Astrocyte of the cerebellum (primary cell): ENCODE measurements around the gene PLPP7.

ENCODE experiments used
- DNase-seq: peaks from one replicate; pipeline ENCODE4 v3.0.0-alpha.2; 2011; ENCODE audit warnings: low read depth
- H3K4me3 ChIP-seq: 2 replicates; pipeline ENCODE4 v1.5.1; 2011; ENCODE audit warnings: mild to moderate bottlenecking, low read depth, low read length, moderate library complexity
- in situ Hi-C: cut with HindIII; loops from 2 replicates; pipeline ENCODE4 v1.10.0; 2017; ENCODE audit warnings: low sequenced_read_pairs
- TF ChIP-seq, protein P1 (sequence below): IDR thresholded peaks from 2 replicates; pipeline ENCODE4 v1.5.1; 2012; ENCODE audit warnings: low read length, low read depth, moderate library complexity, mild to moderate bottlenecking; ENCODE audit errors: missing control alignments

PLPP7 gene

DNA sequence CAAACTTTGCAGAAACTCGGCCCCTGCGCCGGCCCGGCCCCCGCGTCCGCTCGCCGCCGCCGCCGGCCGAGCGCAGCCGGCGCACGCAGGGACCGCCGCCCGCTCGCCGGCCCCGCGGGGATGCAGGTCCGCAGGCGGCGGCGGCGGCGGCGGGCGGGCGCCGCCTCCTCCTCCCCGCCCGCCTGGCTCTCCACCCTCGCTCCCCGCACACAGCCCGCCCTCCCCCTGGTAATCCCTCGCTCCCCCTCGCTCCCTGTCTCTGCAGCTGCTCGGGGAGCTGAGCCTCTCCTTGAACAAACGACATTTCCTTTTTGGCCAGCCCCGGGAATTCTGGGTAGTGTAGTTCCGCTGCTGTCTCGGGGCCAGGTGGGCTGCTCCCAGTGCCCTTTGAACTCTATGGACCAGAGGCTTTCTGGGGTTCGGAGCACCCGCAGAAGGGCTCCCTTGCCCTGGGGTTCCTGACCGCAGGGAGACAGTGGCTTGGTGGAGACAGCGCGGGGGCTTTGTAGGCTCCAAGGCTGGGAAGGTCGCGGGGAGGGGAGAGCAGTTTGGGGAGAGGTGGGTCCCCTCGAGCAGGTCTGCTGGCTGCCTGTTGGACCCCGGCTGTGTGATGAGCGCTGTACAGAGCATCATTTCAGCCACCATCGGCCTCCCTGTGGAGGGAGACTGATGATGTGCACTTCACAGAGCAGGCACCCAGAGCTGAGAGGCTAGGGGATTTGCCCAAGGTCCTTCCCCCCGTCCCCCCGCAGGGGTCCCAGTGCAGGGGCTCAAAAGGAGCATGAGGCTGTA is 11.4 kb upstream of the PLPP7 start:
- in situ Hi-C loops: no loop called here
- TF ChIP-seq, protein P1, sequence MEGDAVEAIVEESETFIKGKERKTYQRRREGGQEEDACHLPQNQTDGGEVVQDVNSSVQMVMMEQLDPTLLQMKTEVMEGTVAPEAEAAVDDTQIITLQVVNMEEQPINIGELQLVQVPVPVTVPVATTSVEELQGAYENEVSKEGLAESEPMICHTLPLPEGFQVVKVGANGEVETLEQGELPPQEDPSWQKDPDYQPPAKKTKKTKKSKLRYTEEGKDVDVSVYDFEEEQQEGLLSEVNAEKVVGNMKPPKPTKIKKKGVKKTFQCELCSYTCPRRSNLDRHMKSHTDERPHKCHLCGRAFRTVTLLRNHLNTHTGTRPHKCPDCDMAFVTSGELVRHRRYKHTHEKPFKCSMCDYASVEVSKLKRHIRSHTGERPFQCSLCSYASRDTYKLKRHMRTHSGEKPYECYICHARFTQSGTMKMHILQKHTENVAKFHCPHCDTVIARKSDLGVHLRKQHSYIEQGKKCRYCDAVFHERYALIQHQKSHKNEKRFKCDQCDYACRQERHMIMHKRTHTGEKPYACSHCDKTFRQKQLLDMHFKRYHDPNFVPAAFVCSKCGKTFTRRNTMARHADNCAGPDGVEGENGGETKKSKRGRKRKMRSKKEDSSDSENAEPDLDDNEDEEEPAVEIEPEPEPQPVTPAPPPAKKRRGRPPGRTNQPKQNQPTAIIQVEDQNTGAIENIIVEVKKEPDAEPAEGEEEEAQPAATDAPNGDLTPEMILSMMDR: no peak
- DNase-seq: peak; percentile 34
- H3K4me3 ChIP-seq: peak overlapping the region; percentile 40

DNA sequence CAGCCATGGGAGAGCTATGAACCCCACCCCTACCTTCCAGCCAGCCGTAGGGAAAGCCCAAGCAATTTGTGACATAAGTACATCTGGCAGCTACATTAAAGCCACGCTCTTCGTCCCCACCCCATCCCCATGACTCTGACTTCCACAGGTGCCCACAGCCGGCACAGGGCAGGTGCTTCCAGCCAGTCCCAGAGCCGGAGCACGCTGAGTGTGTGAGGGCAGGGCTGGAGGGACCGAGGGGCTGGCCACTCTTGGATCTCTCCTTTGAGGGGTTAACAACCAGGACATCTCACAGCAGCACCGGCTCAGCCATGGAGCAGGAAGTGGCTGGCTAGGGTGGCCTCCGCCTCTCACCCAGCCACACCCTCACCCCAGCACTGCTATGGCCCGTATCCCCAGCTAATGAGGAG is 10.8 kb upstream of the PLPP7 start:
- DNase-seq: no peak
- no peak overlapping the region for H3K4me3 ChIP-seq
- in situ Hi-C loops: no loop called here
- TF ChIP-seq, protein P1: no peak

DNA sequence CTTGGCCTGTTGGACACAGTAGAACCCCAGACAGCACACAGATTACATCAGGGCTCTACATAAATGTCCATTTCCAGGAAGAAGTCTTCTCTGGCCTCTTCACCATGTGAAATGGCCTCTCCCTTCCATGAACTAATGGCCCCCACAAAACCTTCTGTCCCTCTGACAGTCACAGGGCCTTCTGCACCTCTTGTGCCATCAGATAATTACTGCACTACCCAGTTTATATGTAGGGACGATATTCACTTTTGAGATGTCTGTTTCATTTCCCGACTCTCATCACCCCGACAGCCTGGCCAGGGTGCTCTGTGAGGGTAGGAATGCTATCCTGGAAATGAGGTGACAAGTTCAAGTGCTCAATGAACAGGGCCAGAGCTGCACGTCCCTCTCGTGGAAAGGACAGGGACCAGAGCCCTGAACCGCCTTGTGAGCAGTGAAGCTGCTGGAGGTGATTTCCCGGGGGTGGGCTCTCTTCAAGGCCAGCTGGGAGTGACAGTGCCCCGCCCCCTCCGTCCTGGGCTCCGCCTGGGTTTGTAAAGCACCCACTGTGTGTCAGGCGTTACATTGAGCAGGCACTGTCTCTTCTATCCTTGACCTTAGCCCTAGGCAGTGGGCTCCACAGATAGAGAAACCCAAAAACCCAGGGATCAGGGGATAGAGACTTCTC is 10.2 kb upstream of the PLPP7 start:
- H3K4me3 ChIP-seq: no peak overlapping the region
- in situ Hi-C loops: no loop called here
- TF ChIP-seq, protein P1: no peak
- no peak for DNase-seq

DNA sequence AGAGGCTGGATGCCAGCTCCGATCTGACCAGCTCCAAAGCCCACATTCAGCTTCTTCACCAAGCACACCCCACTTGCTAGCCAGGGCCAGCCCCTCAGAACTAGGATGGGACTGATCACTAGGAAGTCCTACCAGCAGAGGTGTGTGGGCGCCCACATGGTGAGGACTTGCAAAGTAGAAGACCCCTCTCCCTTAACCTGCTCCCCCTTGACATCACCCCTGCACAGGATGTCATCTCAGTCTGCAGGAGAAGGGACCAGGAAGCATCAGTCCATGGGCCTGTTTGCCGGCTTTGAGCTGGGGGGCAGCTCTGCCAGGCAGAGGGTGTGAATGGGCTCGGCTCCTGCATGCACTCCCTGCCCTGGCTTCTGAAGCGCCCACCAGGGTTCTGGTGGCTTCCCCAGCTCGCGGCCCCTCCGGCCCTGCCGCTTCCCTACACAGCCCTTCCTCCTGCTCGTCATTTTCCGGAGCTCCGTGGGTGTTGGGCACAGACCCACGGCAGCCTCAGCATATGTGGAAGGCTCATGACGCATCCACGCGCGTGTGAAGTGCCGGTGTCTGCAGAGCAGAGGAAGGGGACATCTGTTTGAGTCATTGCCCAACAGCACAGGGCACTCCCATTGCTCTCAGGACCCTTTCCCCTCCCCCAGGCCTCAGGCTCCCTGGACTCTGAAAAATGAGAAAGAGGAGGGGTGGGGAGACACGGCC is 9.5 kb upstream of the PLPP7 start:
- no peak overlapping the region for H3K4me3 ChIP-seq
- TF ChIP-seq, protein P1: no peak
- in situ Hi-C loops: no loop called here
- DNase-seq: no peak

DNA sequence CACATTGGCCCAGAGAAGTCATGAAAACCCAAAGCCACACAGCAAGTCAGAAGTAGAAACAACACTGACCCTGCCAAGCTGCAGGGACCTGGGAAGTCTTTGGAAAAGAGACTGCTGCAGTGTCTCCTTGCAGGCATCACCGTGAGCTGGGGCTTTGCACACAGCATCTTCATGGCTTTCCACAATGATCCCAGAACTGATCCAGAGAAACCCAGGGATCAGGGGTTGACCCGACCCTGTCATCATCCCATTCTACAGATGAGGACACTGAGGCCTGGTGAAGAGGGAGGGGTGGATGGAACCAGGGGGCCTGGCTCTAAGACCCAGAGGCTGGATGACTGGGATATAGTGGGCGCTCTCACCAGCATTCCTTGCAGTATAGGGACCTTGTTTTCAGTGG is 8.9 kb upstream of the PLPP7 start:
- TF ChIP-seq, protein P1: no peak
- no peak overlapping the region for H3K4me3 ChIP-seq
- no peak for DNase-seq
- in situ Hi-C loops: no loop called here

DNA sequence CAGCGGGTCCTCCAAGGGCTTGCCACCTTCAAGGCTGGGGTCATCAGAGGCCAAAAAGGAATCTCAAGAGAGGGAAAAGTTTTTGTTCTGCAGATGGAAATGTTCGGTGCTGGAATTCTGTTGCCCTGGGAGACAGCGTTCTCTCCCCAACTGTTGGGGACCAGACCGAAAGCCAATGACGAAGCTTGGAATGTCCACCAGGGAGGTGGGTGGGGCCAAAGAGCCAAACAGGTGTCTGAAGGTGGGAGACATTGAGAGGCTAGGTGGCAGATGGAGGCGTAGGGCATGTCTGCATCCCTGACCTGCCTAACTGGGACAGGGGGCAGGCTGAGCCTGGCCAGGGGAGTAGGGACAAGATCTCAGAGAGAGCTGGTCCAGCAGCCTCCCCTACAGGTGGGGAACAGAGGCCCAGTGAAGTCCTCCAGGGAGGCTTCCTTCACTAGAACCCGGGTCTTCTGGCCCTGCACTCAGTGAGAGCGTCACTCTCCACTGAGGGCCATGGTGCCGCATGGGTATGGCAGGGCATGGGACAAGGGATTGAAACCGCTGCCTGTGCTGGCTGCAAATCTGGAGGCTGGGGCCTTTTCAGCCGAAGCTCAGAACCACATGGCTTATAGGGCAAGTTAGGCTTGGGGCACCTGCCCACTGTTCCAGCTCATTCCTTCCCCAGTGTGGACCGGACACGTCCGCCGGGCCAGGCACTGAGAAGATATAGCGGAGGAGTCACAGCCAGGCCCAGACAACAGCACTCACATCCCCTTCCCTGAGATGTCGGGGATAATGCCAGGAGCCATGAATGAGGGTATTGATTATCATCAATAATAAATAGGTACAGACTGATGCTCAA is 8.2 kb upstream of the PLPP7 start:
- no peak overlapping the region for H3K4me3 ChIP-seq
- in situ Hi-C loops: no loop called here
- TF ChIP-seq, protein P1: no peak
- DNase-seq: no peak
